HG02870 (cell line): ENCODE measurements around the gene PBX1.

Source experiments
- ATAC-seq: cut with Tn5 transposase; IDR thresholded peaks from one replicate; pipeline ENCODE4 v1.9.1; 2021; ENCODE audit warnings: mild to moderate bottlenecking, moderate library complexity; ENCODE audit not compliant: unreplicated experiment

PBX1 gene

DNA sequence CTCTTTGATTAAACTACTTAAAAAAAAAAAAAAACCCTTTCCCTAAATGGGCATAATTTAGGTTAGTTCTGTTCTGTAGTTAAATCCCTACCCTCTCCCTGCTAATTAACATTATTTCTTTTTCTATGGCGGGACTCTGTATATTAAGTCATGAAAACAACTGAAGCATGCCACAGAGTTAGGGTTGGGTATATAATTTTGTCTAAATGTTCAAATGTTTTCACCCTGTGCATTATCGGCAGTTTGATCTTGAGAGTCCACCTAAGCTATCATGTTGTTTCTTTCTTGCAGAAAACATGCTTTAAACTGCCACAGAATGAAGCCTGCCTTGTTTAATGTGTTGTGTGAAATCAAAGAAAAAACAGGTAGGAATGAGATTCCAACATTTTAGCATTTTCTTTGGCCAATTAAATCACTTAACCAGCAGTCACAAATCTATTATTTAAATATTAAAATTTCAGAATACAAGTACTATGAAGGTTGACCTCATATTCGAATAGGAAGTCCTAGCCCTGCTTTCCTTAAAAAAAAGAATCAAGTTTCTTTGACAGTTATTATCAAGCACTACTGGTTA lies 4.0 kb downstream of the PBX1 start:
- no peak for ATAC-seq

- no peak for ATAC-seq
Observed at GRCh38 chr1:164563721-164564360, 4.9 kb downstream of the PBX1 start.

DNA sequence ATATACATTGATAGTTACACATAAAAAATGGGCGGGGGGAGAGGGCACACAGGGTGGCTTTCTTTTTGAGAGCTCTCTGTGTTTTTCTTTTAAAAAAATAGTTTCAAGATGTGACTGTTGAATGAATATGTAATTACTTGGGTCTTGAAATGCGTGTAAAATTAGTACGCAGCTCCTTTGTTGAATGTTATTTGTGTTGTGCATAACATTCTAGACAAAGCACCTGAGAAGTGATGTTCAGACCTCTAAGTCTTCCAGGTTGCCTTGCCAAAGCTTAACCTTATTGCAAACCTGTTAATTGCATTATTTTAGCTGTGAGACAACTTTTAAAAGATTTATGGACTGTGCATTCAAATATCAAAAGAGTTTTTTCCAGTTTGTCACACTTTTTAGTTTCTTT lies 5.4 kb downstream of the PBX1 start:
- no peak for ATAC-seq

- no peak for ATAC-seq
Observed at GRCh38 chr1:164565357-164565756, 6.4 kb downstream of the PBX1 start.

- ATAC-seq: no peak
Observed at GRCh38 chr1:164567774-164568173, 8.8 kb downstream of the PBX1 start.

GRCh38 chr1:164569241-164569640 lies 10.3 kb downstream of the PBX1 start:
- ATAC-seq: no peak

- no peak for ATAC-seq
Observed at GRCh38 chr1:164569866-164570265, 10.9 kb downstream of the PBX1 start.

DNA sequence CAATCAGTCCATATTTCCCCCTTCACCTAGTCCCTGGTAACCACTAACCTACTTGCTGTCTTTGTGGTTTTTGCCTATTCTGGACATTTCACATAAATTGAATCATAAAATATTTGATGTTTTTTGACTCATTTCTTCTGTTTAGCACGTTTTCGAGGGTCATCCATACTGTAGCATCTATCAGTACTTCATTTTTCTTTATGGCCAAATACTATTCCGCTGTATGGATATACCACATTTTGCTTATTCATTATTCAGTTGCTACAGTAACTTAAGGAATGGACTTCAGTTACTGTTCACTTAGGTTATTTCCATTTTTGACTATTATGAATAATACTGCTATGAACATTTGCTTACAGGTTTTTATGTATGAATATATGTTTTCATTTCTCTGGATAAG lies 12.3 kb downstream of the PBX1 start:
- no peak for ATAC-seq

DNA sequence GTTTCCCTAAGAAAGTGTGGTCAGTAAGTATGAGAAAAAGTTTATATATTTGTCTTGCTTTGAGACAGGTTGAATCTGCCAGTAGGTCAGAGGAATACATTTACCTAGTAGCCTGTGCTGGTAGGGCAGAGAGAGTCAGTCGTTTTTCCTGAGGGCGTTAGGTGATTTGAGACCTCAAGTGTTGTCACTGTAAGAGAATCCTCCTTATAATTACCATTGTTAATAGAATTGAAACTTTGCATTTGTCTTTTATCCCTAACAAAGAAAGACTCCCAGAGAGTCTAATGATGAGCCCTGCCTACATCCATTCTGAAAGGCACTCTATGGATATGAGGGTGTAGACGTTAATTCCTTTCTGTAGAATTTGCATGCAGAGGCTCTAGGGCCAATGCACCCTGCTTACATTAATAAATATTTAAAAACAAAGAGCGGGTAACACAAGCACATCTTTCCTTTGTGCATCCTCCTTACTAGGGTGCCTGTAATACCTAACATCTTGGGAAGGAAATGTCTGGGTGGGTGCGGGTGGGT lies 16.4 kb downstream of the PBX1 start:
- no peak for ATAC-seq

DNA sequence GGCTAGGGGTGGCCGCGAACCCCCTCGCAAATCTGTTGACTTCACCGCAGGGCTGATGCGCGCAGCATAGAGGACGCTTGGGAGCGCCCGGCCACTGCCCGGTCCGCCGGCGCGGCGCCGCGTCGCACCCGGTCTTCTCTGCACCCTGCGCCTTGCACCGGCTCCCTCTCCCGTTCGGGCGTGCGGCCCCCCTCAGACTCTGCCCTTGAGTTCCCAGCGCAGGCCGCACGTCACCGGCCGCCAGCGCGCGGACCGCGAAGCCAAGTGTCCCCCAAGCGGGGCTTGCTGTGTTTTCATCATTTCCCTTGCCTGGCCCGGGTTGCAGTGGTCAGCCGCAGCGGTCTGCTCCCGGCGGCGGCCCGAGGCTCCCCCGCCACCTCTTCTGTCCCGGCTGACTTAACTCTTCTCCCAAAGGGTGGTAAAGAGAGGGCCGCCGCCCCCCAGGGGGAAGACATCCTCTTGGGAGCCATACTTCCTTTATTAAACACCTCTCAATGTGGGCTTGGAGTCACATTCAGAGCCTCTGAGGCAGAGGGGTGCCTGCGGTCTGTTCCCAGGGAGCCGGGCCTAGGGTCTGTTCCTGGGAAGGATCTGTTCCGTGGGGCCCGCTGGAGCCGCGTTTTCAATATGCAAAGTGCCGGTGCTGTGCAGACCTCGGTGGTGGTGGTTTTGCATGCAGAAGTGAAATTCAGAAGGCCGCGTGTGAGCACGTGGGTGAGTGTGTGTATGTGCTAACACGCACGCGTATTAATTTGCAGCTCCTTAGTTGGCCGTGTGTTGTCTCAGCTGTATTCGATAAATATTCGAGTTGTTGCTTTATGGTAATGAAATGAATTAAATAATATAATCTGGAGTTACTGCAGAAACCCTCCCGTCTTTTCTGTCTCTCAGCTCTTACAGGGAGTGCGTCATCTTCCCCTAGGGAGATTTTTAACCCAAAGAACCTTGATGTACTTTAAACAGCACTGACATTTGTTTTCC lies 17.6 kb downstream of the PBX1 start:
- no peak for ATAC-seq

DNA sequence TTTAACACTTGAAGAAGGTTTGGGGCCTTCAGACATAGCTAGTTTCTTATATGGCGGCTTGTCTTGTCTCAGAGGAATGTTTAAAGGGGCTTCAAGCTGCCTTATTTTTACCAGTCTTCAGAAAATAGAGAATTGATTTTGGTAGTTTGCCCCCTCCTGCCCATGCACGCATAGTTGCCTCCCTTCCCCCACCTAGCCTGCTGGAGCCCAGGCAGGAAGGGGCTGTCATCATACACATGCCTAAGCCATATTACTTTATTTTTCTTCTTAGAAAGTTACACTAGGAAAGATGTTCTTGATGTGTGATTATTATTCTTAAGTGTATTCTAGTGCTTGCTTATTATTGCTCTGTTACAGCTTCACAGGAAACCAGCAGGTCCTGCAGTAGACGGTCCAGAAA lies 18.3 kb downstream of the PBX1 start:
- no peak for ATAC-seq

DNA sequence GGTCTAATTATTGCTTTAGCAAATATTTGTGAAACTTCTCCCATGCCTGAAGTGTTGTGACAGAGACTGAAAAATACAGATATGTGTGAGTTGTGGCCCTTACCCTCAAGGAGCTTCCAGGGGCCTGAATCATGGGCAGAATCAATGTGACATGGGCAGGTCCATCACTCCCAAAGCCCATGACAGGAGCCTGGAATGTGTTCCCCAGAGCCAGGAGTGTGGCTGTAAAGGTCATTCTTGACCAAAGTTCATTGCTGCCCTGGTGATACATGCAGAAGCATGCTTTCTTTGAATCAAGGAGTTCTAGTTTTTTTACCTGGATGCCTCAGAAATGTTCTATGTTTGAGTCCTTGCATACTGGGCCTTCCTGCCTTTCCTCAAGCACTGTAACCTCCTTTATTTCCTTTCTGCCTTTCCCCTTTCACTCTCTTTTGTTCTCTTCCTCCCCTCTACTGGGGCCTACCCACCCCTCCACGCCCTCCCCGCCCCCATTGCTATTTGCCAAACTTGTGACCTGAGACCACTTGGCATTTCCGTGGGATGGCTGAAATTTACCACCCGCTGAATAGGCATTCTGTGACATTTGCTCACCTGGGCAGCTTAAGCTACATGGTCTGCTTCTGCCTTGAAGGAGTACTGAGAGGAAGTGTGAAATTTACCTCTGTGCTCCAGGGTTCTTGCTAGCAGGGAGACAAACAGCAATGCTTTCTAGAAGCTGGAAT lies 19.7 kb downstream of the PBX1 start:
- no peak for ATAC-seq

GRCh38 chr1:164579381-164579780 lies 20.4 kb downstream of the PBX1 start:
- ATAC-seq: no peak

DNA sequence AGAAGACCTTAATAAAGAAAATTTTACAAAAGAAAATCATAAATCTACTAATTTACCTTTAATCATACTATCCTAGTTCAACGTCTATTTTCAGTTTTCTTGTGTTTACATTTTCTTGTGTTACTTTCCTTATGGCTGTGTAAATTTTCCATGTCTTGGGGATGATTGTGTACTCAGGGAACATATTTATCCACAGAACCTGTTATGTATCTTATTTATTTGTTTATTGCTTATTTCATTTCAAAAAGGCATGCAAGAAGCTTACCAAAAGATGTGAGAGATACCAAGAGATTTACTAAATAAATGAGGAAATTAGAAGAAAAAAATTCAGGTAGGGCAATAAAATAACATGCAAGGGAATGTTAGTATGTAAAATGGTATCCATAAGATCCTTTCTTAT lies 22.8 kb downstream of the PBX1 start:
- ATAC-seq: no peak

- no peak for ATAC-seq
Observed at GRCh38 chr1:164583196-164583595, 24.2 kb downstream of the PBX1 start.

- ATAC-seq: no peak
Observed at GRCh38 chr1:164583835-164584539, 25.0 kb downstream of the PBX1 start.

- ATAC-seq: no peak
Observed at GRCh38 chr1:164586591-164586990, 27.6 kb downstream of the PBX1 start.

DNA sequence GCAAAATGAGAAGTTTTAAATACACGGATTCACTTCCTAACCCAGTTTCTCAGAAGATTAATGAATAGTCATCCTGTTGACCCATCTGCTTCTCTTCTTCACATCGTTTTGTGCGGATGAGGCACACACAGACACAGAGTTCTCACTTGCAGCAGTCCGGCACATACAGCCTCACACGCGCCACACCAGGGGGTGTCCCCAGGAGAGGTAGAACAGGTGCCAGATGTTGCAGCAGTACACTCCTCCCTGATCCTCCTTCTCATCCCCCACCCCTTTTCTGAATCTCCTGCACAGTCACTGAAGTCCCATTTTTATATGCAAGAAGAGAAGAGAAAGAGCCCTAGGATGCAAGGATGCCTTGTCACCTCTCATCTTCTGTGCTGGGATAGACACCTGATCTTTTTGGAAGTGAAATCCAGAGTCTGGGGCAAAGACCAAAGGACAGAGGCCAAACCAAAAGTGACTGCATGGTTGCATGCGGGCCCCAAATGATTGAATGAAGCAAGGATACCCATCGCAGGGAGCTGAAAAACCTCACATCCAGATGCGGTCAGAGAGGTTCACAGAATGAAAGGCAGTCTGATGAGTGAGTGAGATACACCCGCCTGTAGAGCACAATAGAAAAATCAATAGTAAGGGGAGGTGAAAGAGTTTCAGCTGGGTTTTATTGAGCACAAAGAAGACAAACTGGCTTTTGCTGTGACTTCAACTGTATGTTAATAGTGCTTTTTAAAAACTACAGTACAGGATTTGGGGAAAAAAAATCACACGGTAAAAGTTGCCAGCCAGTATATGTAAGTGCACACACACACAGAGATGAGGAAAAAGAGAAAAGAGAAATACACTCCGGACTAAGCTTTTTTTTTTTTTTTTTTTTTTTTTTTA lies 28.9 kb downstream of the PBX1 start:
- ATAC-seq: no peak
